ENCODE results near the gene CISTR.

The CISTR gene

DNA sequence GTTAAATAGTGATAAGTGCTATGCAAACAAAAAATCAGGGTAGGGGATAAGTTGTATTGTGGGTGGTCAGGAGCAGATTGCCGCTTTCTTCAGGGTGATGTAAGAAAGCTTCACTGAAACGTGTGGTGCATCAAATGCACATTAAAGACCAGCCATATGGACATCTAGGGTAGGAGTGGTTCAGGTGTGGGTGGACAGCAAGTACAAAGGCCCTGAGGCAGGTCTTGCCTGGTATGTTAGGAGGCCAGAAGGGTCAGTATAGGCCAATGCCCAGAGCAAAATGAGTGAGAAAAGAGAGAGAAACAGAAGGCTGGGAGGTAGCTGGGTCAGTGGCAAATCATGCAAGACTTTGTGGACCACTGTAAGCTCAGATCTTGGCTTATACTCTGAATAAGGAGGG is 25.6 kb upstream of the CISTR start:
- TF ChIP-seq, protein P1, sequence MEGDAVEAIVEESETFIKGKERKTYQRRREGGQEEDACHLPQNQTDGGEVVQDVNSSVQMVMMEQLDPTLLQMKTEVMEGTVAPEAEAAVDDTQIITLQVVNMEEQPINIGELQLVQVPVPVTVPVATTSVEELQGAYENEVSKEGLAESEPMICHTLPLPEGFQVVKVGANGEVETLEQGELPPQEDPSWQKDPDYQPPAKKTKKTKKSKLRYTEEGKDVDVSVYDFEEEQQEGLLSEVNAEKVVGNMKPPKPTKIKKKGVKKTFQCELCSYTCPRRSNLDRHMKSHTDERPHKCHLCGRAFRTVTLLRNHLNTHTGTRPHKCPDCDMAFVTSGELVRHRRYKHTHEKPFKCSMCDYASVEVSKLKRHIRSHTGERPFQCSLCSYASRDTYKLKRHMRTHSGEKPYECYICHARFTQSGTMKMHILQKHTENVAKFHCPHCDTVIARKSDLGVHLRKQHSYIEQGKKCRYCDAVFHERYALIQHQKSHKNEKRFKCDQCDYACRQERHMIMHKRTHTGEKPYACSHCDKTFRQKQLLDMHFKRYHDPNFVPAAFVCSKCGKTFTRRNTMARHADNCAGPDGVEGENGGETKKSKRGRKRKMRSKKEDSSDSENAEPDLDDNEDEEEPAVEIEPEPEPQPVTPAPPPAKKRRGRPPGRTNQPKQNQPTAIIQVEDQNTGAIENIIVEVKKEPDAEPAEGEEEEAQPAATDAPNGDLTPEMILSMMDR (IDR thresholded peaks at IDR 0.05; ENCODE audit: borderline replicate concordance, extremely low read depth, low read length, poor library complexity, severe bottlenecking) = no peak
- no peak for TF ChIP-seq EZH2 (IDR thresholded peaks at IDR 0.05; ENCODE audit: borderline replicate concordance, low read depth, low read length, severe bottlenecking)
- no peak for DNase-seq
- H3K27me3 ChIP-seq (ENCODE audit: insufficient read depth, low read length, poor library complexity) = peaks cover 30% of the 10 kb centered on the region
- H3K36me3 ChIP-seq (ENCODE audit: insufficient read depth, low read length) = no peaks in the 10 kb centered on the region
- H3K79me2 ChIP-seq (ENCODE audit: insufficient read depth, low read length) = no peaks in the 10 kb centered on the region
- no peaks in the 10 kb centered on the region for H3K9me3 ChIP-seq (ENCODE audit: insufficient read depth, low read length, severe bottlenecking)
- no peak overlapping the region for H2AFZ ChIP-seq (ENCODE audit: low read depth, low read length)
- no peaks in the 10 kb centered on the region for H3K4me1 ChIP-seq (ENCODE audit: insufficient read depth, low read length)
- H3K4me2 ChIP-seq (ENCODE audit: insufficient read depth, low read length) = no peak overlapping the region
- H3K27ac ChIP-seq (ENCODE audit: low read length) = no peak overlapping the region
- no peak overlapping the region for H3K4me3 ChIP-seq (ENCODE audit: low read depth in 1 of 2, low read length in 2 of 2)
- ATAC-seq (ENCODE audit: insufficient read depth, low read depth) = no peak
- H3K9ac ChIP-seq (ENCODE audit: low read depth, low read length) = no peak overlapping the region
- H4K20me1 ChIP-seq (ENCODE audit: insufficient read depth, low read length) = no peaks in the 10 kb centered on the region

DNA sequence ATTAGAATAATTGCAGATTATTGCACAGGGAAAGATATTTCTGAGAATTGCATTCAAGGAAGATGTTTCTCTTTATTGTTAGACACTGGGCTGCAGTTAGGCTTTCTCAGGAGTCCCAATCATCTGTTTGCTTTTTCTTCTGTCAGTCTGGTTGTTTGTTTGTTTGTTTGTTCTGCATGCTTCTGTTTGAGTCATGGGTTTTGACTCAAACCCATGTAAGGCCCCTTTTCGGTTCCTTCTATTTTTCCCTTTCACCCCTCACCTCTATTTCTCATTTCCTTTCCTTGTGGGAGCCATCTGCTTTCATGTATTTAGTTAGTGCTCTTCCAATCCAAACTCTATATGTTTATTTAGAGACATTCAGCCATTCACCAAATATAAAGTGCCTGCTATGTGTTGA is 25.1 kb upstream of the CISTR start:
- no peaks in the 10 kb centered on the region for H3K79me2 ChIP-seq (ENCODE audit: insufficient read depth, low read length)
- H3K27me3 ChIP-seq (ENCODE audit: insufficient read depth, low read length, poor library complexity) = peaks cover 30% of the 10 kb centered on the region
- no peaks in the 10 kb centered on the region for H3K4me1 ChIP-seq (ENCODE audit: insufficient read depth, low read length)
- no peak overlapping the region for H3K27ac ChIP-seq (ENCODE audit: low read length)
- no peak overlapping the region for H3K4me2 ChIP-seq (ENCODE audit: insufficient read depth, low read length)
- no peaks in the 10 kb centered on the region for H4K20me1 ChIP-seq (ENCODE audit: insufficient read depth, low read length)
- TF ChIP-seq EZH2 (IDR thresholded peaks at IDR 0.05; ENCODE audit: borderline replicate concordance, low read depth, low read length, severe bottlenecking) = no peak
- TF ChIP-seq, protein P1 (IDR thresholded peaks at IDR 0.05; ENCODE audit: borderline replicate concordance, extremely low read depth, low read length, poor library complexity, severe bottlenecking) = no peak
- no peak overlapping the region for H3K9ac ChIP-seq (ENCODE audit: low read depth, low read length)
- no peaks in the 10 kb centered on the region for H3K36me3 ChIP-seq (ENCODE audit: insufficient read depth, low read length)
- no peak overlapping the region for H2AFZ ChIP-seq (ENCODE audit: low read depth, low read length)
- DNase-seq = no peak
- ATAC-seq (ENCODE audit: insufficient read depth, low read depth) = no peak
- H3K4me3 ChIP-seq (ENCODE audit: low read depth in 1 of 2, low read length in 2 of 2) = no peak overlapping the region
- H3K9me3 ChIP-seq (ENCODE audit: insufficient read depth, low read length, severe bottlenecking) = no peaks in the 10 kb centered on the region

DNA sequence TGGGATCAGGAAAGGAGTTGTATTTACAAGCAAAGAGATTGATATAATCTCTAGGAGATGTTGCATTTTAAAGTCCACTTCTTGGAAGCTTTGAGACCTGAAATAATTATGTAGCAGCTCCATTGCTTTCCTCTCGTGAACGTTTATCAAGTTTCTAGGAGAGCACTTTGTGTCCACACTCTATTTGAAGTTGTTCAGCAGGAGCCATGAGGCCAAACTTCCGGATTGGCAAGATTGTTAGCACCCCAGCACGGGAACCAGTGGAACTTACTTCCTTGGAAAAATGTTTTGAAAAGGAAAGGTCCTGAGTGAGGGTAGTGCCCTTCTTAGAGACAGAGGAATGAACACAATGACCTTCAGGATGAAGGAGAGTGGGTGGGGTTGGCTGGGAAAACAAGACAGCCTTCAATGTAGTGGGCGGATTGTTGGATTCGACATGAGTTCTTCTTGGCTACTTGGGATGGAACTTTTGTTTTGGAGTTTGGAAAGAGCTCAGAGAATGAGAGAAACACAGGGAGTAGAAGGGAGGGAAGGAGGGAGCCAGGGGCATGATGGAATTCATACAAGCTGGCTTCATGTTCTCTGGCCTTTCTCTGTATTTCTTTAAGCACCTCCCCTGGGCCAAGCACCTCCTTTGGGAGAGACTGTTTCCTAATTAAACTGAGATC is 23.8 kb upstream of the CISTR start:
- Histone ChIP-seq H3K27me3 (ENCODE audit: insufficient read depth, low read length, poor library complexity) (peaks cover 25% of the 10 kb centered on the region), H3K4me3 (ENCODE audit: low read depth in 1 of 2, low read length in 2 of 2) (no peak overlapping the region), H3K27ac (ENCODE audit: low read length) (no peak overlapping the region), H3K79me2 (ENCODE audit: insufficient read depth, low read length) (no peaks in the 10 kb centered on the region), H4K20me1 (ENCODE audit: insufficient read depth, low read length) (no peaks in the 10 kb centered on the region), H3K9ac (ENCODE audit: low read depth, low read length) (no peak overlapping the region), H3K4me2 (ENCODE audit: insufficient read depth, low read length) (no peak overlapping the region), H3K9me3 (ENCODE audit: insufficient read depth, low read length, severe bottlenecking) (no peaks in the 10 kb centered on the region), H3K36me3 (ENCODE audit: insufficient read depth, low read length) (no peaks in the 10 kb centered on the region), H3K4me1 (ENCODE audit: insufficient read depth, low read length) (no peaks in the 10 kb centered on the region), H2AFZ (ENCODE audit: low read depth, low read length) (no peak overlapping the region)
- TF ChIP-seq EZH2 (IDR thresholded peaks at IDR 0.05; ENCODE audit: borderline replicate concordance, low read depth, low read length, severe bottlenecking) = no peak
- TF ChIP-seq, protein P1 (IDR thresholded peaks at IDR 0.05; ENCODE audit: borderline replicate concordance, extremely low read depth, low read length, poor library complexity, severe bottlenecking) = no peak
- DNase-seq (no peak), ATAC-seq (ENCODE audit: insufficient read depth, low read depth) (no peak)

Data from DND-41 (cell line).